ENCODE data around the gene CEBPZOS. TPM values are rescaled to one million over a fixed set of nuclear protein-coding genes. Genes with fewer than 3 reads are reported as not detected.

CEBPZOS gene
- total and polyA plus RNA-seq, 2 of the 8 experiments (the other 6 are each of a cell fraction or from before 2014, with no cell fraction given) = 27.3 to 43.5 TPM

GRCh38 chr2:37244755-37245154 lies 48.5 kb downstream of the CEBPZOS start:
- Histone ChIP-seq H2BK12ac (ENCODE audit: low read depth, low read length) (no peak overlapping the region), H2BK15ac (ENCODE audit: low read length) (no peak overlapping the region), H3K9ac (replicated peaks in 1 of 4; ENCODE audit: extremely low read depth in 1 of 4, low read depth in 3 of 4, low read length in 3 of 4) (no peak overlapping the region), H3K36me3 (ENCODE audit: control insufficient read depth in 2 of 4, insufficient read depth in 4 of 4, low read length in 3 of 4) (peaks cover 18 to 98% (median 67%) of the 10 kb centered on the region in 4 experiments), H2BK5ac (ENCODE audit: low read depth, low read length) (no peak overlapping the region), H4K20me1 (replicated peaks in 1 of 2; ENCODE audit: control insufficient read depth in 1 of 2, insufficient read depth in 2 of 2, low read length in 2 of 2) (no peaks in the 10 kb centered on the region), H3K79me1 (ENCODE audit: low read depth, low read length) (no peaks in the 10 kb centered on the region), H3K18ac (ENCODE audit: extremely low read depth, low read length) (no peak overlapping the region), H4K91ac (replicated peaks; ENCODE audit: insufficient read length, low read length) (no peak overlapping the region), H2BK120ac (replicated peaks; ENCODE audit: low read depth, low read length) (no peak overlapping the region), H2BK20ac (ENCODE audit: low read length) (no peak overlapping the region), H3K14ac (ENCODE audit: insufficient read length) (no peak overlapping the region), H3K56ac (replicated peaks; ENCODE audit: insufficient read length, low read depth, low read length) (no peak overlapping the region), H2AFZ (ENCODE audit: low read length) (no peak overlapping the region), H3K23ac (ENCODE audit: insufficient read length) (no peak overlapping the region), H3K4me2 (ENCODE audit: insufficient read depth in 1 of 2, low read depth in 2 of 2, low read length in 2 of 2) (no peak overlapping the region), H3K9me3 (ENCODE audit: insufficient read depth in 2 of 2, low read depth in 1 of 2, low read length in 1 of 2) (no peaks in the 10 kb centered on the region), H3K23me2 (ENCODE audit: low read depth, low read length) (no peaks in the 10 kb centered on the region), H2AK5ac (ENCODE audit: low read depth, low read length) (no peak overlapping the region), H3K4me3 (ENCODE audit: extremely low read depth in 1 of 4, insufficient read depth in 2 of 4, low read depth in 3 of 4, low read length in 4 of 4) (no peak overlapping the region), H3K4me1 (replicated peaks in 1 of 4; ENCODE audit: control insufficient read depth in 3 of 4, insufficient read depth in 4 of 4, low read length in 3 of 4) (no peaks in the 10 kb centered on the region), H4K8ac (ENCODE audit: extremely low read depth, insufficient read depth, low read length) (no peak overlapping the region), H3K27me3 (replicated peaks in 1 of 4; ENCODE audit: control insufficient read depth in 3 of 4, extremely low read depth in 1 of 4, insufficient read depth in 3 of 4, low read length in 3 of 4) (peaks cover 0 to 1% (median 0%) of the 10 kb centered on the region in 4 experiments; a peak in 1 of 7 replicates), H4K5ac (ENCODE audit: insufficient read length, low read depth, low read length) (no peak overlapping the region), H3K4ac (replicated peaks; ENCODE audit: insufficient read length, low read depth, low read length) (no peak overlapping the region), H3K27ac (ENCODE audit: low read depth, low read length) (no peak overlapping the region), H3K79me2 (ENCODE audit: control insufficient read depth in 1 of 2, insufficient read depth in 2 of 2, low read length in 2 of 2) (no peaks in the 10 kb centered on the region)
- whole genome bisulfite sequencing, 2 experiments (ENCODE audit: extremely low coverage in 1 of 2, insufficient coverage in 1 of 2, insufficient read length in 1 of 2, insufficient replicate concordance in 2 of 2, low coverage in 1 of 2, low lambda C conversion rate in 2 of 2, missing lambda C conversion rate in 1 of 2) = 78% methylated on average over 3 of the region's 3 CpGs; no CpG with 5 or more reads in 1 of the 2 experiments
- ChIA-PET CTCF (ENCODE audit: partially characterized antibody) (interaction anchor here (0.9 to 2.8 kb wide), 4 partner anchors 8 to 76 kb away, joined by 3 to 11 read pairs (median 3); no protein-coding TSS in a partner anchor), POLR2A (ENCODE audit: partially characterized antibody) (interaction anchor here (0.7 to 1.6 kb wide), 5 partner anchors 8 to 21 kb away, joined by 3 to 5 read pairs (median 3); partner anchors contain the start of genes CEBPZ and NDUFAF7)
- DNase-seq (ENCODE audit: low read depth in 1 of 2, low spot score in 2 of 2) (no peak), FAIRE-seq (no peak)
- TF ChIP-seq SAP30 (IDR thresholded peaks at IDR 0.05; ENCODE audit: insufficient read depth, insufficient replicate concordance, low read length) = no peak
- no peak for TF ChIP-seq HDAC2 (IDR thresholded peaks at IDR 0.05; ENCODE audit: borderline replicate concordance in 1 of 2, low read depth in 2 of 2, low read length in 2 of 2)
- no peak for TF ChIP-seq NRF1 (IDR thresholded peaks at IDR 0.05; ENCODE audit: low read depth, low read length)

Data from H1 (cell line).